IPS-18a (cell line): ENCODE measurements around the gene CEP170.

ENCODE experiments used
- H3K27ac ChIP-seq: one replicate; pipeline ENCODE4 v1.5.1; 2013; ENCODE audit warnings: low read length
- H3K27me3 ChIP-seq: one replicate; pipeline ENCODE4 v1.6.1; 2013; ENCODE audit warnings: mild to moderate bottlenecking, low read length; ENCODE audit not compliant: control insufficient read depth, insufficient read depth
- H3K36me3 ChIP-seq: one replicate; pipeline ENCODE4 v1.6.1; 2013; ENCODE audit warnings: low read depth, low read length; ENCODE audit not compliant: control insufficient read depth
- H3K4me1 ChIP-seq: one replicate; pipeline ENCODE4 v1.6.1; 2013; ENCODE audit warnings: low read depth, low read length; ENCODE audit not compliant: control insufficient read depth
- H3K4me3 ChIP-seq: one replicate; pipeline ENCODE4 v1.5.1; 2013; ENCODE audit warnings: low read length
- H3K9ac ChIP-seq: one replicate; pipeline ENCODE4 v1.6.1; 2013; ENCODE audit warnings: mild to moderate bottlenecking, low read length, moderate library complexity
- H3K9me3 ChIP-seq: one replicate; pipeline ENCODE4 v1.6.1; 2013; ENCODE audit warnings: low read depth, low read length; ENCODE audit not compliant: control insufficient read depth

The CEP170 gene

DNA sequence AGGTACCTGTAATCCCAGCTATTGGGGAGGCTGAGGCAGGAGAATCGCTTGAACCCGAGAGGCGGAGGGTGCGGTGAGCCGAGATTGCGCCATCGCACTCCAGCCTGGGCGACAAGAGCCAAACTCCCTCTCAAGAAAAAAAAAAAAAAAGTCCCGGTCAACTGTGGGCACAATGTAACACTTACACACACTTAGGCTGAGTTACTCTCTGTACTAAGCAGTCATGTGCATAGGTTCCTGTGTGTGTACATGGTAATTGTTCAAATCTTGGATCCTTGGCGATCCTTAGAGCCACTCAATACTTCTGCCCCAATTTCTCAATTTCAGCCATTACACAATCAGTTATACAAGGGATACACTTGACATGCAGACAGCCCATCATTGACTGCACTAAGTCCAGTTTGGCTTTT lies 12.4 kb upstream of the CEP170 start:
- Histone ChIP-seq H3K36me3 (no peaks in the 10 kb centered on the region), H3K9ac (no peak overlapping the region), H3K4me1 (peaks cover 14% of the 10 kb centered on the region), H3K4me3 (no peak overlapping the region), H3K27me3 (no peaks in the 10 kb centered on the region), H3K9me3 (no peaks in the 10 kb centered on the region), H3K27ac (no peak overlapping the region)

DNA sequence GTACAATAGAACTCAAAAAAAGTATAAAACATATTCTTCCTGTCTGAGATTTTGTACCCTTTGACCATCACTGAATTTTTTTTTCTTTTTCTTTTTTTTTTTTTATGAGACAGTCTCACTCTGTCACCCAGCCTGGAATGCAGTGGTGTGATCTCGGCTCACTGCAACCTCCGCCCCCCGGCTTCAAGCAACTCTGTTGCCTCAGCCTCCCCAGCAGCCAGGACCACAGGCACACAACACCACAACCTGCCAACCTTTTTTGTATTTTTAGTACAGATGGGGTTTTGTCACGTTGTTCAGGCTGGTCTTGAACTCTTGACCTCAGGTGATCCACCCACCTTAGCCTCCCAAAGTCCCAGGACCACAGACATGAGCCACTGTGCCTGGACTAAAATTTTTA lies 11.2 kb upstream of the CEP170 start:
- H3K36me3 ChIP-seq: no peaks in the 10 kb centered on the region
- peaks cover 14% of the 10 kb centered on the region for H3K4me1 ChIP-seq
- no peak overlapping the region for H3K27ac ChIP-seq
- H3K9ac ChIP-seq: no peak overlapping the region
- no peak overlapping the region for H3K4me3 ChIP-seq
- H3K9me3 ChIP-seq: no peaks in the 10 kb centered on the region
- no peaks in the 10 kb centered on the region for H3K27me3 ChIP-seq

DNA sequence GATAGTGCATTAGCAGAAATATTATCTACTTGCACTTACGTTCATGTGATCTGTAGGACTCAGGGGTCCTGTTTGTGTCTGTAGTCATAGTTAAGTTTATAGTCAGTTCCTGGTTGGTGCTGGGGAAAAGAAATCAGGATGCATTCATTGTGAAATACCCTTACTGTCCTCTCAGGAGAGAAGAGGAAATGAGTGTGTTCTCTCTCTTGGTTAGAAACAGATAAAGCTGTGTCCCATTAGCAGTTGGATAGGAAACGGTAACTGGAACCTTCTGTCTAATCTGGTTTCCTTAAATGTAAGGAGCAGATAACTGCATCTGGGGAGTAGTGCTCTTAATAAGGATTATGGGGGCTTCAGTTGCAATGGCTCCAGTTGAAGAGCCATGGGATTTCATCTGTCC lies 9.6 kb upstream of the CEP170 start:
- H3K9ac ChIP-seq: no peak overlapping the region
- H3K4me1 ChIP-seq: peaks cover 13% of the 10 kb centered on the region
- no peaks in the 10 kb centered on the region for H3K9me3 ChIP-seq
- H3K4me3 ChIP-seq: no peak overlapping the region
- H3K27ac ChIP-seq: no peak overlapping the region
- no peaks in the 10 kb centered on the region for H3K36me3 ChIP-seq
- H3K27me3 ChIP-seq: no peaks in the 10 kb centered on the region

DNA sequence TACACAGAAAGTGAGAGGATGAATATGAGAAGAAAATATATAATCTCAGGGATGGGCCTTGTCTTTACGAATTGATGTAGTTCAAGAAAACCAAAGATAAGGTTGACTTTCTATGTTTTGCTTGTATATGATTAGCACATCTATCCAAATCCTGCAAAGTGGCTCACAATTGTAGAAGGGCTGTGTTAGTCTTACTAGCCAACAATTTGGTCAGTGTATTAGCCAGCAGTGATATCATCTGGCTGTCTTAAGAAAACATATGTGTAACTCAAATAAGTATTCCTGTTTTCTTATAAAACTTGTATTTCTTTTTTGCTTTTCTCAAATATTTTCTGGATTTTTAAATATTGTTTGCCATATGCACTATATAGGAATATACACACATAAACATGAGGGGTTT lies 6.3 kb upstream of the CEP170 start:
- H3K4me3 ChIP-seq: no peak overlapping the region
- no peaks in the 10 kb centered on the region for H3K9me3 ChIP-seq
- H3K9ac ChIP-seq: no peak overlapping the region
- H3K36me3 ChIP-seq: no peaks in the 10 kb centered on the region
- H3K27me3 ChIP-seq: no peaks in the 10 kb centered on the region
- H3K27ac ChIP-seq: no peak overlapping the region
- peaks cover 3% of the 10 kb centered on the region for H3K4me1 ChIP-seq

DNA sequence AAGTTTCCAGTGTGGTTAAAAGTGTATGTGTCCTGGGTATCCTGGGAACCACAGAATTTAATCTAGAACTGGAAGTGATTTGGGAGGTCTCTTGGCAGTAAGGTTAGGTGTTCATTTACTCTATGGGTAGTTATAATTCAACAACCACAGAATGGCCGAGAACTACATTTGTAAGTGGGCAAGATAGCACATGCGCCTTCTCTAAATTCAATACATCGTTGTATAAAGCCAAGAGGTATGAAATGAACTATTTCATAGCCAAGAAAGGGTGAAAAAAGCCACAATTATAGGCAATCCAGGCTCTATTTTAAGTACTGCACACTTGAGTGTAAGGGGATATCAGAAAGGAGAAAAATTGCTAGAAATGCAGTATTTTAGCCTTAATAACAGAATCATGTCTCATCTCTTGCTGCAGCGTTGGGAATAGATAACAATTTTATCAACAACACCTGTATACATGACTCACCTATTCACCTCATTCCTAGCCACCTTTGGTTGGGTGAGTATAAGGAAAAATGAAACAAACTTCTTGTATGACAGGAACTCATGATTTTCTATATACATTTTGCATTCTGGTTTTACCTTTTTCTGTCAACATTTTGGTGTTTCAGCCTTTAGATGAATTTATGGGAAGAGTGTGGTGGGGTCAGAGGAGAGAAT lies 5.3 kb upstream of the CEP170 start:
- H3K27ac ChIP-seq: no peak overlapping the region
- no peaks in the 10 kb centered on the region for H3K27me3 ChIP-seq
- H3K4me1 ChIP-seq: peaks cover 5% of the 10 kb centered on the region
- no peaks in the 10 kb centered on the region for H3K36me3 ChIP-seq
- no peaks in the 10 kb centered on the region for H3K9me3 ChIP-seq
- no peak overlapping the region for H3K4me3 ChIP-seq
- no peak overlapping the region for H3K9ac ChIP-seq

DNA sequence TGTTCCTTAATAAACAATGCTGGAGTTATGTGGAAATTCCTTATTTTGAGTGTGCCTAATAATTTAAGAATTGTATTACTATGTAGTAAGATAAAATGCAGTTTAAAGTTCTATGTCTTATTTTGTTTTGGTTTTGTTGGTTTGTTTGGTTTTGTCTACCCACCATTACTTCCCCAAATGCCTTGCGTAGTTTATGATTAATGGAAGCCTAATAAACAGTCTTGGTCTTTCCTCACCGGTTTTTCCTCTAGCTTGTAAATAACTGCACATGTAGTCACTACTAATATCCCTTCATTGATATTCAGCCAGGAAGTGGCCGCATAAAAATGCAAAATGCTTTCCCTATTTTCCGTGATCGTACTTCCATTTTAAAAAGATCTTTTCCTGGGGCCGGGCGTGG lies 3.6 kb upstream of the CEP170 start:
- Histone ChIP-seq H3K27ac (no peak overlapping the region), H3K9me3 (no peaks in the 10 kb centered on the region), H3K27me3 (no peaks in the 10 kb centered on the region), H3K4me3 (no peak overlapping the region), H3K4me1 (peaks cover 5% of the 10 kb centered on the region), H3K9ac (no peak overlapping the region), H3K36me3 (no peaks in the 10 kb centered on the region)

DNA sequence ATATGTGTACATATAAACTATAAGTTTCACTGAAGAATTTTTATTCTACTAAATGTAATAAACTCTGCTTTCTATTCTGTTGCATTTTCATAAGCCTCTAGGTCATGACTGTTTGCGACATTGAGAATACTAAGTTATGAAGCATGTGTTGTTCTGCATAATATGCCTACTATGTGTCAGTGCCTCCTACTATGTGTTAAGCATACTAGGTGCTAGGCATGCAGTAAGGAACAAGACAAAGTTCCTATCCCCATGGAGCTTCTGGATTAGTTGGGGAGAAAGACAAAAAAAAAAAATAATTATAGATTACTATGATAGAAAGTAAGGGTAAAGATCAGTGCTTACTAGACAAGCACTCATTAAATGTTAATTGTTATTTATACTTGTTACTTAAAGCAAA lies 2.1 kb upstream of the CEP170 start:
- Histone ChIP-seq H3K4me1 (peaks cover 9% of the 10 kb centered on the region), H3K9ac (no peak overlapping the region)

DNA sequence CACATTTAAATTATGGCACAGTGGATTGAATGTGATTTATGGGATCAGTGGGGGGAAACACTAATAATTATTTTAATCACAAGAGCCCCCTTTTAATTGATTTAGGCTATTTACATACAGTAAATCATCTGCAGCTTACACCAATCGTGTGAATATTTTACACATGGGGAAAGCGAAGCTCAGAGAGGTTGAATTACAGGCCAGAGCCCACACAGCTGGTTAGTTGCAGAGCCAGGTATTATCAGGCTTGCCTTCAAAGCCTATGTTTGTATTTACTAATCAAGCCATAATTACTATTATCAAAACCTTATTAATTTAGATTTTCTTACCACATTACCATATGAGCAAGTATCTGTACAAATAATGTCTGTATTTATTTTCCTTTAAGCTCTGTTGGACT lies 1.5 kb upstream of the CEP170 start:
- H3K9me3 ChIP-seq: no peaks in the 10 kb centered on the region
- no peaks in the 10 kb centered on the region for H3K36me3 ChIP-seq
- peak overlapping the region; percentile 24 for H3K27ac ChIP-seq
- peaks cover 14% of the 10 kb centered on the region for H3K4me1 ChIP-seq
- peak overlapping the region; percentile 98 for H3K4me3 ChIP-seq
- no peaks in the 10 kb centered on the region for H3K27me3 ChIP-seq
- peak overlapping the region; percentile 77 for H3K9ac ChIP-seq

More for the DNA sequence above, 2.1 kb upstream of the CEP170 start:
- Histone ChIP-seq H3K27ac (no peak overlapping the region), H3K36me3 (no peaks in the 10 kb centered on the region), H3K9me3 (no peaks in the 10 kb centered on the region), H3K27me3 (no peaks in the 10 kb centered on the region), H3K4me3 (peak overlapping the region; percentile 98)

DNA sequence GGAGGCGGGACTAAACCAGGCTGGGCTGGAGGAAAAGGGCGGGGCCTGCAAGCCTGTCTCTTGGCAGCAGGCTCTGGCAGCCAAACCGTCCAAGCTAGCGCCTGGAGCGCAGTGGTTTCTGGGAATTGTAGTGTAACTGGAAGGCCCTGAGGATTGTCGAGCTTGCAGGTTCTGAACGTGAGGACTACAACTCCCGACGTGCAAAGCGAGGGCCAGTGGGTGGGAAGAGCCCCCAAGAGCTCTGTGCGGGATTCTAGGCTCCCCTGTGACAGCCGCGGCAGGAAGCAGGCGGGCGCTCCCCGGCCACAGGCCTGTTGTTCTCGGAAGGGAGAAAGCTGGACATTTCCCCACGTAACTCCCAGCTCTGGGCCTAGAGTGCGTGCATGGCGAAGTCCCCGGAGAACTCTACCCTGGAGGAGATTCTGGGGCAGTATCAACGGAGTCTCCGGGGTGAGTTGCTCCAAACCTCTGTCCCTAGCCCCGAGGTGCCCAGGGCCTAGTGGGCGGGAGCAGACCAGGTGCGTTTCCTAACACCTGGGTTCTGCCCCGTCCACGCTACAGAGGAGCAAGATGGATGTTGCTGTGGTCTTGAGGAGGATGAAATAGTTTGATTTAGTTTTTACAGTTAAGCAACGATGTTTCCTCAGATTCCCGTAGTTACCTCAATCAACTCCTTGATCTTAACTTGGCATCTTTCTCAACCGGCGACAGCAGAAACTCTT lies 871 bp upstream of the CEP170 start, which contains the start of gene SDCCAG8:
Gene SDCCAG8 (plus strand): TSS at position 251 of the 722 bp plus-strand sequence. CDS start 133 bp downstream, at position 384.
- peak within 1 kb of the TSS; percentile 98 for H3K4me3 ChIP-seq
- H3K36me3 ChIP-seq: no peaks in the 10 kb centered on the region
- H3K4me1 ChIP-seq: peaks cover 20% of the 10 kb centered on the region
- peak within 1 kb of the TSS; percentile 77 for H3K9ac ChIP-seq
- peak within 1 kb of the TSS; percentile 65 for H3K27ac ChIP-seq
- H3K27me3 ChIP-seq: no peaks in the 10 kb centered on the region
- no peaks in the 10 kb centered on the region for H3K9me3 ChIP-seq

DNA sequence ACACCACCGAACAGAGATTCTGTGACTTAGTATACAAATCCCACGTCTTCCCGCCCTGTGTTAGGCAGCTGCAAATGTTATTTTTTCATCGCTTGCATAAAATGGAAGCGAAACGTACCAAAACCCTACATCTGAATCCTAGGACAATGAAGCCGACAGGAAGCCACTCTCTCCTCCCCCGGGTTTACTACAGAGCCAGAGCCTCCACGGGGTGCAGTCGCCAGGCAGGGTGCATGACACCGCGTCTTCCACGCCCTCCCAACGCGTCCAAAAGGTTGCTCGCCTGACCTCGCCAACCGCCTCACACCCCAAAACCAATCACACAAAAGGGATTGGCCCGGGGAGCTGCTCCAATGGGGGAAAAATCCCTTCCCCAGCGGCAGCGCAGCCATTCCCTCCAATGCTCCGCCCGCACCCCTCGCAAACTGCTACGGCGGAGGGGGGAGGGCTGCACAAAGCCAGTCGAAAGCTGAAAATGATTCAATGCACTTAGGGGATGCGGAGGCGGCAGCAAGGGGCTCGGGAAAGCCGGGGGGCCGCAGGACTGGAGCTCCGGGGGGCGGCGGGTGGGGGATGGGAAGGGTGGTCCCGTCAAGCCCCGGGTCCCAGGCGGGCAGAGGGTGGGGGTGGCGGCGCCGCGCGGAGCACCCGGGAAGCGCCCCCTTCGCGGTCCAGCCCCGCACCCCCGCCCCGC lies 701 bp downstream of the CEP170 start:
- H3K4me1 ChIP-seq: peaks cover 25% of the 10 kb centered on the region
- H3K4me3 ChIP-seq: peak overlapping the region; percentile 98
- no peaks in the 10 kb centered on the region for H3K27me3 ChIP-seq
- H3K9ac ChIP-seq: peak overlapping the region; percentile 77
- H3K27ac ChIP-seq: peak overlapping the region; percentile 89
- H3K36me3 ChIP-seq: no peaks in the 10 kb centered on the region
- no peaks in the 10 kb centered on the region for H3K9me3 ChIP-seq

DNA sequence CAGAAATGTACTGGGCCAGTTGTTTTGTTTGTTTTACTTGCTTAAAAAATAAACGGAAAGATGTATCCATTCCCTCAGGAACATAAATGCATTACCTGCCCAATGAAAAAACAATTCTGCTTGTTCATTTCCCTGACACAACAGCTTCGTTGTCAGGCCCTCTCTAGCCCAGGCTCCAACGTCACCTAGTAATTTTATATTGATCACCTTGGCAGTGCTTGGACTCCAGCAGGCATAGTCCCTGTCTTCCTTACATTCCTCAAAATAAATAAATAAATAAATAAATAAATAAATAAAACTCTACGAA lies 1.2 kb downstream of the CEP170 start:
- Histone ChIP-seq H3K4me1 (peaks cover 25% of the 10 kb centered on the region), H3K27ac (no peak overlapping the region), H3K27me3 (no peaks in the 10 kb centered on the region), H3K9me3 (no peaks in the 10 kb centered on the region), H3K4me3 (peak overlapping the region; percentile 98), H3K36me3 (no peaks in the 10 kb centered on the region), H3K9ac (peak overlapping the region; percentile 77)
